Measurements from ENCODE around the gene DNM1. TPM values are rescaled to one million over a fixed set of nuclear protein-coding genes. Genes with fewer than 3 reads are reported as not detected.
"Not testable (repeated sequence)": the region's sequence is repeated elsewhere in the genome, so short reads cannot be mapped to it uniquely, and the experiment has no call there.

DNM1 gene
- total RNA-seq, 1 donor from 2014 or later, result 33.5 TPM

DNA sequence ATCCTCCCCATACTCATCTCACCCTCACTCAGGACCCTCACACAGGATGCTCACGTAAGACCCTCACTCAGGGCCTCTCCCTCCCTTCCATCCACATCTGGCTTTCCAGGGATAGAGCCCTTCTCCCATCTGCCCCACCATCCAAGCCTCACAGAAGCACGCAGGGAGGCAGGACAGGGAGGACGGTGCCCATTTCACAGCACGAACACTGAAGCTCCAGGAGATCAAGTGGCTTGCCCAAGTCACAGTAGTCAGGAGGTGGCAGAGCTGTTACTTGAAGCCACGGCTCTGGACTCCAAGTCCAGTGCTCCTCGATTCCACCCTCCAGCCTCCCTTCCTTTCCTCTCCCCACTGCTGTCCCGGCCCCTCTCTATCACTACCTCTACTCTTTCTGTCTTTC is 21.7 kb downstream of the DNM1 start:
- DNase-seq (ENCODE audit: low read depth), result no peak

DNA sequence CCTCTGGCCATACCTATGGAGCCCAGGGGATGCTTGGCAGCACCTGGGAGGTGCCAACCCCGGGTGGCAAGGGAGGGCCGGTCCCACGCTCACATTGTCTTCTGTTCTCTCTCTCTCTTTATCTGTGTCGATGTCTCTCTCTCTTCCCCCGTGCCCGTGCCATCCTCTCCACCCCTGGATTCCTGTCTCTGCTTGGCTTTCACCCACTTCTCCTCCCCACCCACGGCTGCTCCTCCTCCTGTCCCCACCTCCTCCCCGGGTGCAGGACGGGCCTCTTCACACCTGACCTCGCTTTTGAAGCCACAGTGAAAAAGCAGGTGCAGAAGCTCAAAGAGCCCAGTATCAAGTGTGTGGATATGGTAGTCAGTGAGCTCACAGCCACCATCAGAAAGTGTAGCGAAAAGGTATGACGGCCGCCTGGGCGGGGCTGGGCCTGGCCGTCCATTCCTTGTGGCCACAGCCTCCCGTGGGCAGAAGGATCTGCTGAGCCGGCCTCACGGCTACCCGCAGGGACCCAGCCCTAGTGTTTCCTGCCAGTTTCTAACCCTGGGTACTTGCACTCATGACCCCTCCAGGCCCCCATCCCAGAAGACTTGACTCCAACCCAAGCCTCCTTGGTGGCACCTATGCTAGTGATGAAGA is 22.7 kb downstream of the DNM1 start:
- DNase-seq (ENCODE audit: low read depth), result no peak

DNA sequence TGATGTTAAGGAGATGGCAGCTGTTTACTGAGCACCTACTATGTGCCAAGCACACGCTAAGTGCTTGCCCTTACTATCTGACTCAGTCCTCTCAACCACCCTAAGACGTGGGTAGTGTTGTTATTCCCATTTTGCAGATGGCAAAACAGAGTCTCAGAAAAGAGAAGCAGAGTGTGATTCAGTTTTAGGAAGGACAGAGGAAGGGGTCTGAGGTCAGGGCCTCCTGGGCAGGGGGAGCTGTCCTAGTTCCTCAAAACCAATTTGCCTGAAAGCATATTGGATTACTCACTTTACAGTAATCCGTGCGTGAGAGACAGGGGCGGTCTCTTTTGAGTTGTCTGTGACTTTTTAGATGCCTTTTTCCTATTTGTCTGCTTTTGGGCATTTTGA is 23.2 kb downstream of the DNM1 start:
- DNase-seq (ENCODE audit: low read depth), result no peak

GRCh38 chr9:128230897-128231296 is 27.7 kb downstream of the DNM1 start:
- DNase-seq (ENCODE audit: low read depth), result not testable (repeated sequence)

- no peak for DNase-seq (ENCODE audit: low read depth)
Observed at GRCh38 chr9:128231638-128232527, 28.7 kb downstream of the DNM1 start.

DNA sequence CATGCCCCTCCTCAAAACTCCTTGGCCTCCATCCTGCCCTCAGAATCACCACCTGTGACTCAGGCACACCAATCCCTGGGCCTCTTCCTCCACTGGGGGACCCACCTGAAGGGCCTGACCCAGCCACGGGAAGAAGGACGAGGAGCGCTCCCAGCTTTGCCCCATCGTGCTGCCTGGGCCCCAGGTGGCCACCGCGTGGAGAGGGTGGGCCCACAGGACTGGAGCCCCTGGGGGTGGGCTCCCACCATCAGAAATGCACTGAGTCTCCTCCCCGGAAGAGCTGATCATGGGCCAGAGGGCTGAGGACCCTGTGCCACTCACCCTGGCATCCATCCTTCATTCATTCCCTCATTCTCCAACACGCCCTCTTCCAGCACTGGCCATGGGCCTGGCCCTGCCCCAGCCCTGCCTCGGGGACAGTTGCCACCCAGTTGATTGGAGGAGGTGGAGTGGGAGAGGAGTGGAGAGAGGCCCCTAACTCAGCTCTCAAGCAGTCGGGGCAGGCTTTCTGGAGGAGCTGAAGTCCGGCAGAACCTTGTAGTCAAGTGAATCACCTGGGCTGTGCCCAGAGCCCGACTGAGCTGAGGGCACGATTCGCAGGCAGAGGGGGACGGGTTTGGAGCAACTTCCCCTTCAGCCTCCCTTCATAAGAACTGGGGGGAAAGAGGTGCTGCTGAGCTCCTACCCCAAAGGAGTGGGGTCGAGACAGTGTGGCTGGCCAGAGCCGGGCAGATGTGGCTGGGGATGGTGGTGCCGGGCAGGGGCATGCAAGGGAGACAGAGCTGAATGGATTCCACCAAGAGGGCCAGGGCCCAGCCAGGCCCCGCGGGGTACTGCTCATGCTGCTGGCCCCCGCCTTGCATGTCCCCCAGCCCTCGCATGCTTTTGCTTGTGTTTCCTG is 29.6 kb downstream of the DNM1 start:
- DNase-seq (ENCODE audit: low read depth), result no peak

DNA sequence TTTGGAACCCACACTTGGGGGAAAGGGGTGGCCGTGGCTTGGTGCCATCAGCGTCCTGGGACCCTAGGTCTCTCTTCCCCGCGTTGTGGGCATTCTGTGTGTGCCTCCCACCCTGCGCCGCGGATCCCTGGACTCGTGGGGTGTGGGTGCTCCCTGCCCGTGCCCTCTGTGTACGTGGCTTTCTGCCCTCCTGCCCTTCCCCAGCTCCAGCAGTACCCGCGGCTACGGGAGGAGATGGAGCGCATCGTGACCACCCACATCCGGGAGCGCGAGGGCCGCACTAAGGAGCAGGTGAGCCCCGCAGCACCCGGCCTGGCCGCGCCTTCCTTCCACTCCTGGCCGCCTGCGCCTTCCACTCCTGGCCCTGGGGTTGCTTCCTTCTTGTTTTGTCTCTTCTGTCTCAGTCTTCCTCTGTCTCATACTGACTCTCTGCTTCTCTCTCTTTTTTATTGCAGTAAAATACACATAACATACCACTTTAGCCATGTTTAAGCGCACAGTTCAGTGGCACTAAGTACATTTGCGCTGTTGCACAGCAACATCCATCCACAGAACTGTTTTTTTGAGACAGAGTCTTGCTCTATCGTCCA is 30.7 kb downstream of the DNM1 start:
- DNase-seq (ENCODE audit: low read depth), result no peak

DNA sequence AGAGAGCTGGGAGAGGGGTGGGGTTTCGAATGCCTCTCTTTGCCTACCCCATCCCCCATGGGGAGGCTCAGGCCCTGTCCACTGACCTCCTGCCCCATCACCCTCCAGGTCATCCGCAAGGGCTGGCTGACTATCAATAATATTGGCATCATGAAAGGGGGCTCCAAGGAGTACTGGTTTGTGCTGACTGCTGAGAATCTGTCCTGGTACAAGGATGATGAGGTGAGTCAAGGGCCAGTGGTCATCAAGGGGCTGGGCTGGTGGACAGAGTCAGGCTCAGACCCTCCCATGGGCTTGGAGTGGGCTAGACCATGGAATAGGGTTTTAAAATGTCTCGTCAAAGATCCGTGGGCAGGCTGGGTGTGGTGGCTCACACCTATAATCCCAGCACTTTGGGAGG is 38.9 kb downstream of the DNM1 start:
- DNase-seq (ENCODE audit: low read depth), result no peak

- DNase-seq (ENCODE audit: low read depth), result no peak
Observed at GRCh38 chr9:128242828-128243214, 39.6 kb downstream of the DNM1 start.

GRCh38 chr9:128243215-128244018 is 40.2 kb downstream of the DNM1 start:
- no peak for DNase-seq (ENCODE audit: low read depth)

GRCh38 chr9:128244091-128244836 is 41.1 kb downstream of the DNM1 start:
- no peak for DNase-seq (ENCODE audit: low read depth)

GRCh38 chr9:128244837-128245231 is 41.7 kb downstream of the DNM1 start:
- DNase-seq (ENCODE audit: low read depth), result no peak

DNA sequence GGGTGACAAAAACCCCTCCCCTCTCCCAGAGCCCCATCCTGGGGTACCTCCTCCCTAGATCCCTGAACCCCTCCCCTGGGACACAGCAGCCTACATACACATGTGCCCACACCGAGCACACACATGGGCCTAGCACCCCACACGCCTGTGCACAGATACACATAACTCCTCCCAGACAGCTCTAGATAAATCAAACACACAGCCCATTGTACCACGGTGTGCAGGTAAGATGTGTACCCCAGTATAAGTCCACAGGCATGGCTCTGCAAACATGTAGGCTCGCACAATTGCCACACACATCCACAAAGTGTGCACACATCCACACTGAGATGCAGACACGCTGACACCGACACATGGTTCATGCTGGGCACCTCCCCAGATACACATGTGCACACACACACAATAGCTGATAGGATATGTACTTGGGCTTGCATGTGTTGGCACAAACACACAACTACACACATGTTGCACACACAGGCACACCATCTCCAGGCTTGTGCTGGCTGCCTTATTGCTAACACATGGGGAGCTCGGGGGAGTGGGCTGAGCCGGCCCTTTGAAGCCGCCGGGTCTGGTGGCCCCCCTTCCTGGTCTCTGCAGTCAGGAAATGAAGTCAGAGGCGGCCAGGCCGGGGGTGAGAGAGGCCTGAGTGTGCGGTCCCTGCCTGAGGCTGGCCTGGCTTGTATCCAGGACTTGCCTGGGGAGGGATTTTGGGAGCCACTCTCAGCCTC is 42.4 kb downstream of the DNM1 start:
- DNase-seq (ENCODE audit: low read depth), result no peak

DNA sequence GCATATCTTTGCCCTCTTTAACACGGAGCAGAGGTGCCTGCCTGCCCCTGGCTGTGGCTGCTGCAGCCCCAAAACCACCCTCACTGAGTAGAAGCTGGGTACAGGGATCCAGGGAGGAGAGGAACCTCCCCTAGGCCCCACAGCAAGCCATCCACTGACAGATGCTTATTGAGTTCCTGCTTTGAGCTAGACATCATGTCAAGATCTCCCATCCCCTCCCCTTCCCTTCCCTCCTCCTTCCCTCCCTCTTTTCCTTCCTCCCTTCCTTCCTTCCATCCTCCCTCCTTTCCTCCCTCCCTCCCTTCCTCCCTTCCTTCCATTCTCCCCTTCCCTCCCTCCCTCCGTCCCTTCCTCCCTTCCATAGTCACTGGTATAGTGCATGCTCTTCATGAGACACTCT is 43.3 kb downstream of the DNM1 start:
- DNase-seq (ENCODE audit: low read depth), result no peak

DNA sequence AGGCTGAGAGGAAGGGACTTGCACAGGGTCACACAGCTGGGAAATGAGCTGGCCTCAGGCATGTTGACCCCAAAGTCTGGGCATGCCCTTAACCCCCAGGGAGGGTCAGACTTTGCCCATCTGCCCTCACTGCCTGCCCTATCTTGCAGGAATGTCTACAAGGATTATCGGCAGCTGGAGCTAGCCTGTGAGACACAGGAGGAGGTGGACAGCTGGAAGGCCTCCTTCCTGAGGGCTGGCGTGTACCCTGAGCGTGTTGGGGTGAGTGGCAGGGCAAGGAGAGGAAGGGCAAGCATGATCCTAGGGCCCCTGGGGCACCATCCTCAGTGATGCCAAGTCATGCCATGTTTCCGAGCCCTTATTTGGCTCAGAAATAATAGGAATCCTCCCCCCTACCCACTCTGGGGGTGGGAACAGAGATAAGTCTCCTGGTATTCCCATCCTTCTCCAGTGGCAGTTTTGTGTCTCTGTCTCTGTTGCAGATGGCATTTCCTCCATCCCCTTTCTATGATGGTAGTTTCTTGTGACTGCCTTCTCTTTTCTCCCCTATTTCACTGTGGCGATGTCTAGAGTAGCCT is 44.1 kb downstream of the DNM1 start:
- DNase-seq (ENCODE audit: low read depth), result no peak

DNA sequence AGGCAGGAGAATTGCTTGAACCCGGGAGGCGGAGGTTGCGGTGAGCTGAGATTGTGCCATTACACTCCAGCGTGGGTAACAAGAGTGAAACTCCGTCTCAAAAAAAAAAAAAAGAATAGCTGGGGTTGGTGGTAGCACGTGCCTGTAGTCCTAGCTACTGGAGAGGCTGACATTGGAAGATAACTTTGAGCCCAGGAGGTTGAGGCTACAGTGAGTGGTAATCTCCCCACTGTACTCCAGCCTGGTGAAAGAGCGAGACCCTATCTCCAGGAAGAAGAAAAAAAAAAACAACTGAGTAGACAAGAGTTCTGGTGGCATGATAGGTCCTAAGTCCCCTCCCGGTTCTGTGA is 46.4 kb downstream of the DNM1 start:
- no peak for DNase-seq (ENCODE audit: low read depth)

GRCh38 chr9:128249908-128250838 is 47.0 kb downstream of the DNM1 start:
- DNase-seq (ENCODE audit: low read depth), result peak; percentile 39
